Choroid plexus epithelial cell (primary cell): ENCODE measurements around the gene SLC6A14.

Source experiments
- DNase-seq: peaks from one replicate; pipeline ENCODE4 v3.0.0-alpha.2; 2010; ENCODE audit warnings: low read depth
- H3K4me3 ChIP-seq: 2 replicates; pipeline ENCODE4 v1.5.1; 2011; ENCODE audit warnings: low read depth, mild to moderate bottlenecking, control low read depth, low read length, moderate library complexity
- CTCF ChIP-seq: conservative IDR thresholded peaks from 2 replicates; pipeline ENCODE4 v1.5.1; 2011; ENCODE audit warnings: low read depth, mild to moderate bottlenecking, control low read depth, inconsistent platforms, low read length, moderate library complexity

Gene SLC6A14

DNA sequence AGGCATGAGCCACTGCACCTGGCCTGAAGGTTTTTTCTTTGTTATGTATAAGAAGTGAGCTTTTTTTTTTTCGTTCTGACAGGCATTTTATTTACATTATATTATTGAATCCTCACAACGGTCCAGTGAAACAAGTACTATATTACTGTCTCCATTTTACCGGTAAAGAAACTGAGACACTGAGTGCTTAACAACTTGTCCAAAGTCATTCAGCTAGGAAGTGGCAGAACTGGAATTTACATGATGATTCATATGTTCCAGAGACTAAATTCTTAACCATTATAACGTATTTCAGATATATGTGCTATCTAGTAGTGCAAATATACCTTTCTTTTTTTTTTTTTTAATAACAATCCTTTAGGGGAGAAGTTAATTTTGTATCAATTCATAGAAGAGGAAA lies 18.4 kb upstream of the SLC6A14 start:
- DNase-seq, result peak; percentile 4
- TF ChIP-seq CTCF, result no peak
- H3K4me3 ChIP-seq, result no peak overlapping the region

GRCh38 chrX:116427978-116428377 lies 8.4 kb upstream of the SLC6A14 start:
- DNase-seq, result no peak
- H3K4me3 ChIP-seq, result no peak overlapping the region
- no peak for TF ChIP-seq CTCF

- H3K4me3 ChIP-seq, result no peak overlapping the region
- no peak for TF ChIP-seq CTCF
- no peak for DNase-seq
Observed at GRCh38 chrX:116435597-116435996, 809 bp upstream of the SLC6A14 start.

DNA sequence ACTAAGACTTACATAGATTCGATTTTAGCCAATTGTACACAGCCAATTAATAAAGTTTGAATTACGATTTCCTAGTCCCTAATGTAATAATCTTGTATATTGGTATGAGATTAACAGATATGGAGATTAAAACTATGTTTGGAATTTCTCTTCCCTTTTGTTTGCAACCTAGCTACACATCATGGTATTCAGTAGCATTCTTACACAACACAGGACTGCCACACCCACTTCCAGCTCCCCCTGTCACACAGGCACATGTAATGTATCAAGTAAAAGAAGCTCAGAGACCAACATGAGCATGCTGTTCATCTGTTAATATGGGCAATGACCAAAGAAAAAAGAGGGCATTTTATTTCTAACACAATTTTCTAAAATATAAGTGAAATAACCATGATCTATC lies 12.8 kb downstream of the SLC6A14 start:
- no peak for TF ChIP-seq CTCF
- H3K4me3 ChIP-seq, result no peak overlapping the region
- peak; percentile 1 for DNase-seq

DNA sequence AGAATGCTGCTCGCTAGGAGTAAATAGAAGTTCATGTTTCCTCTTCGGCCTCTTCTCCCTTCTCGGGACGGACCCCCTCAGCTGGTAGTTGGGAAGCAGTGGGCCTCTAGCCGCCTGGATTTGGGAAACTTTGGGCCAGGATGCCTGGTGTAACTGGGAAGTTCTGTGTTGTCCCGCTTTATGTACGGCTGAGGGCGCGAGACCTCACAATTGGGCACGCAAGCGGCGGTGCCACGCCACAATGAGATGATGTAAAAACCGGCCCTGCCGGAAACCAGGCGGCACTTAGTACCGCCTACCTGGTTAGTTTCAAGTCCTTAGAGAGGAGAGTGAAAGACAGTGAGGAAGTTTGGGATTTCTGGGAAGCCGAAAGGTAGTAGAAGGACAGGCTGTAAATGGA lies 26.4 kb downstream of the SLC6A14 start, which contains the start of gene CT83:
TSS of gene CT83 (minus strand) at position 155 of the 400 bp plus-strand sequence. CDS start at position 35, 120 bp downstream.
- no peak for DNase-seq
- H3K4me3 ChIP-seq, result no peak within 1 kb of the TSS
- TF ChIP-seq CTCF, result no peak

DNA sequence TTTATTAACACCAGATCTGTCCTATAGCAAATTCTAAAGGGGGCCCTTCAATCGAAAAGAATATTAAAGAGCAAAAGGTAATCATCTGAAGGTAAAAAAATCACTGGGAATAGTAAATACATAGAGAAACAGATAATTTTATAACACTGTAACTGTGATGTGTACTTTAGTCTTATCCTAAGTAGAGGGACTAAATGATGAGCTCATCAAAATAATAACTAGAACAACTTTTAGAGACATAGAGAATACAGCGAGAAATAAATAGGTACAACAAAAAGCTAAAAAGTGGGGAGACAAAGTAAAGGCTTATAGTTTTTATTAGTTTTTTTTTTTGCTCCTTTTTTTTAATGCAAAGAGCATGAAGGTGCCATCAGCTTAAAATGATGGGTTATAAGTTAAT lies 43.7 kb downstream of the SLC6A14 start:
- H3K4me3 ChIP-seq, result no peak overlapping the region
- DNase-seq, result no peak
- TF ChIP-seq CTCF, result no peak

GRCh38 chrX:116490104-116490503 lies 53.7 kb downstream of the SLC6A14 start:
- peak; percentile 4 for DNase-seq
- H3K4me3 ChIP-seq, result no peak overlapping the region
- no peak for TF ChIP-seq CTCF
